PC-9 (cell line): ENCODE measurements around the gene RBFOX1. TPM values are rescaled to one million over a fixed set of nuclear protein-coding genes. Genes with fewer than 3 reads are reported as not detected.

ENCODE experiments used
- BruUV-seq: library from RNA; stranded (reverse); fragments of 400-500 nt; replicated peaks from 2 replicates; lab custom pipeline; 2021; lab: Mats Ljungman, UMichigan
- CTCF ChIA-PET: fragments of 300-600 bp; sonication (Branson Sonifier 250); formaldehyde crosslinking; loops from one replicate; lab custom pipeline; 2022; ENCODE audit warnings: antibody characterized with exemption; lab: Charles Lee
- POLR2A ChIA-PET: fragments of 300-600 bp; sonication (Branson Sonifier 250); formaldehyde crosslinking; loops from one replicate; lab custom pipeline; 2022; ENCODE audit warnings: antibody characterized with exemption; ENCODE audit not compliant: unreplicated experiment; lab: Charles Lee
- DNase-seq, 2 experiments: peaks; one replicate each; pipeline versions ENCODE4 v3.0.0 to v3.0.0-alpha.2; 2015 to 2022; ENCODE audit warnings: mixed read lengths in 1 of 2
- H2AFZ ChIP-seq: fragments of 200-600 bp; sonication (generic); 2 replicates; pipeline ENCODE4 v1.8.1; 2017; ENCODE audit warnings: antibody characterized with exemption
- H3F3A ChIP-seq: fragments of 200-600 bp; sonication (generic); 2 replicates; pipeline ENCODE4 v1.8.1; 2017; ENCODE audit warnings: antibody characterized with exemption, mild to moderate bottlenecking, low read depth; ENCODE audit not compliant: insufficient read depth
- H3K27ac ChIP-seq: fragments of 200-600 bp; sonication (generic); 2 replicates; pipeline ENCODE4 v1.6.1; 2016; ENCODE audit warnings: mixed run types
- H3K27me3 ChIP-seq: fragments of 200-600 bp; sonication (generic); 2 replicates; pipeline ENCODE4 v1.6.1; 2016; ENCODE audit warnings: low read depth, mixed run types; ENCODE audit not compliant: insufficient read depth
- H3K36me3 ChIP-seq: fragments of 200-600 bp; sonication (generic); 2 replicates; pipeline ENCODE4 v1.6.1; 2016; ENCODE audit warnings: low read depth, mixed run types
- H3K4me1 ChIP-seq: fragments of 200-600 bp; sonication (generic); replicated peaks from 2 replicates; pipeline ENCODE4 v1.6.1; 2016; ENCODE audit warnings: mixed run types; ENCODE audit not compliant: insufficient read depth
- H3K4me2 ChIP-seq: fragments of 200-600 bp; sonication (generic); 2 replicates; pipeline ENCODE4 v1.6.1; 2017; ENCODE audit warnings: mixed run types
- H3K4me3 ChIP-seq: fragments of 200-600 bp; sonication (generic); 2 replicates; pipeline ENCODE4 v1.6.1; 2016; ENCODE audit warnings: mixed run types
- H3K79me2 ChIP-seq: fragments of 200-600 bp; sonication (generic); 2 replicates; pipeline ENCODE4 v1.6.1; 2017; ENCODE audit warnings: low read depth, mixed run types
- H3K9me2 ChIP-seq: fragments of 200-600 bp; sonication (generic); 2 replicates; pipeline ENCODE4 v1.8.1; 2017; ENCODE audit warnings: mild to moderate bottlenecking; ENCODE audit not compliant: insufficient read depth
- H3K9me3 ChIP-seq: fragments of 200-600 bp; sonication (generic); 2 replicates; pipeline ENCODE4 v1.8.1; 2016; ENCODE audit warnings: low read depth; ENCODE audit not compliant: insufficient read depth
- H4K20me1 ChIP-seq: fragments of 200-600 bp; sonication (generic); 2 replicates; pipeline ENCODE4 v1.8.1; 2017; ENCODE audit not compliant: insufficient read depth
- CTCF ChIP-seq: fragments of 200-600 bp; sonication (generic); conservative IDR thresholded peaks from 2 replicates; pipeline ENCODE4 v1.6.1; 2017; ENCODE audit warnings: mixed run types, antibody characterized with exemption, mild to moderate bottlenecking, moderate library complexity
- EZH2 ChIP-seq: fragments of 200-600 bp; sonication (generic); IDR thresholded peaks from 2 replicates; pipeline ENCODE4 v1.8.0; 2017; ENCODE audit warnings: antibody characterized with exemption, low read depth
- intact Hi-C: fragments of 100-400 bp; cut with micrococcal nuclease; formaldehyde crosslinking; loops from one replicate; pipeline ENCODE4 v1.10.0; 2022; ENCODE audit not compliant: unreplicated experiment
- total RNA-seq: library from RNA; stranded (reverse); gene quantifications from 2 replicates; pipeline ENCODE4 v1.2.3, GENCODE V29; 2021

RBFOX1 gene
- total RNA-seq, 1 experiment from 2014 or later = not detected

- no TSS peak for BruUV-seq
- no peak overlapping the region for H3K27ac ChIP-seq
- H2AFZ ChIP-seq = no peak overlapping the region
- TF ChIP-seq EZH2 (no peak), CTCF (no peak)
- ChIA-PET POLR2A (no interaction called here), CTCF (no interaction called here)
- no peaks in the 10 kb centered on the region for H3K9me2 ChIP-seq
- intact Hi-C loops = no loop called here
- H4K20me1 ChIP-seq = no peaks in the 10 kb centered on the region
- H3F3A ChIP-seq = no peaks in the 10 kb centered on the region
- H3K27me3 ChIP-seq = peaks cover 8% of the 10 kb centered on the region
- H3K79me2 ChIP-seq = no peaks in the 10 kb centered on the region
- no peaks in the 10 kb centered on the region for H3K9me3 ChIP-seq
- H3K4me3 ChIP-seq = no peak overlapping the region
- H3K4me2 ChIP-seq = no peak overlapping the region
- no peaks in the 10 kb centered on the region for H3K36me3 ChIP-seq
- H3K4me1 ChIP-seq = no peaks in the 10 kb centered on the region
- DNase-seq = no peak
Measured at GRCh38 chr16:7577588-7577987, 244.9 kb downstream of the RBFOX1 start.

DNA sequence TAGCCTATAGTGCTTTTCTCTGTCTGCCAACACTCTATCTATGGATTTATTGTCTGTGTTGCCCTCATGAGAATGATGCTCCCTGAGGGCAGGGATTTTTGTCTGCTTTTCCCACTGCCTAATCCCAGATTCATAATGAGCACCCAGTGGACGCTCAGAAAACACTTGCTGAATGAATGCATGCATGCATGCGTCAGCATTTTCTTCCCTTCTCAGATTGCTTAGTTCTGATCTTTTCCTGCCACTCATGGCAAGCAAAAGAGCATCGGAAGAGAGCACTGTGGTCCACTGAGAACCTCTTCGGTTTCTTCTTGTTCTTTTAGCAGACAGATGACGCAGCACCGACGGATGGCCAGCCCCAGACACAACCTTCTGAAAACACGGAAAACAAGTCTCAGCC, 246.8 kb downstream of the RBFOX1 start:
- Histone ChIP-seq H3K9me2 (no peaks in the 10 kb centered on the region), H2AFZ (no peak overlapping the region), H3K9me3 (no peaks in the 10 kb centered on the region), H4K20me1 (no peaks in the 10 kb centered on the region), H3K79me2 (no peaks in the 10 kb centered on the region), H3K4me2 (no peak overlapping the region), H3K4me1 (no peaks in the 10 kb centered on the region), H3K4me3 (no peak overlapping the region), H3K36me3 (no peaks in the 10 kb centered on the region), H3K27me3 (peaks cover 13% of the 10 kb centered on the region), H3F3A (no peaks in the 10 kb centered on the region), H3K27ac (no peak overlapping the region)
- intact Hi-C loops = no loop called here
- POLR2A ChIA-PET = no interaction called here
- no TSS peak for BruUV-seq
- CTCF ChIA-PET = no interaction called here
- no peak for DNase-seq
- TF ChIP-seq CTCF (no peak), EZH2 (no peak)

DNA sequence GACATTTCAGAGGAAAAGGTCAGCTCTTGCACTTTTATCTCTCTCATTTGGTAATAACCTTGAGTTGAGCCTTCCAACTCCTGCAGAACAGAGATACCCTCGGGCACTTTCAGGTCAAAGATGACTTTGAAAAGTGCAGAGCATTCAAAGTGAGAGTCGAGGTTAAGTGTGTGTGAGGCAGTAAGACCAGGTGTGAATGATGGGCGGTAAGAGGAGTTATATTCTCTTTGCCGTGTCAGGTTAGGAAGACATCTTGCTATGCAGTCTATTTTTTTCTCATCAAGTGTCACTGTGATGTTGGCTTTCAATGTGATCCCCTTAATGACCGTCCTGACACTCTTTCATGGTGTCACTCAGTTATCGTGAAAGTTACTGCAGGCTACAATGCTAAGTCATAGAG, 248.5 kb downstream of the RBFOX1 start:
- Histone ChIP-seq H3K27ac (no peak overlapping the region), H3K9me2 (no peaks in the 10 kb centered on the region), H3K4me2 (no peak overlapping the region), H3F3A (no peaks in the 10 kb centered on the region), H3K27me3 (peaks cover 16% of the 10 kb centered on the region), H3K9me3 (no peaks in the 10 kb centered on the region), H3K4me1 (no peaks in the 10 kb centered on the region), H3K36me3 (no peaks in the 10 kb centered on the region), H4K20me1 (no peaks in the 10 kb centered on the region), H3K4me3 (no peak overlapping the region), H3K79me2 (no peaks in the 10 kb centered on the region), H2AFZ (no peak overlapping the region)
- intact Hi-C loops = no loop called here
- DNase-seq = no peak
- CTCF ChIA-PET = no interaction called here
- TF ChIP-seq CTCF = no peak
- no peak for TF ChIP-seq EZH2
- POLR2A ChIA-PET = no interaction called here
- no TSS peak for BruUV-seq
